OCI-LY7 (cell line): Measurements from ENCODE around the gene PPP2R5C.

Experiments used
- EZH2phosphoT487 ChIP-seq: fragments of 200-600 bp; sonication (generic); IDR thresholded peaks from 2 replicates; pipeline ENCODE4 v1.6.1; 2018; ENCODE audit warnings: low read depth, borderline replicate concordance, mild to moderate bottlenecking, mixed run types, antibody characterized with exemption, low read length, moderate library complexity, mixed read lengths
- TF ChIP-seq, protein P1 (sequence below): fragments of 200-600 bp; sonication (generic); conservative IDR thresholded peaks from 2 replicates; pipeline ENCODE4 v1.5.1; 2014; ENCODE audit warnings: mild to moderate bottlenecking, antibody characterized with exemption, low read length, moderate library complexity, mixed read lengths

DNA sequence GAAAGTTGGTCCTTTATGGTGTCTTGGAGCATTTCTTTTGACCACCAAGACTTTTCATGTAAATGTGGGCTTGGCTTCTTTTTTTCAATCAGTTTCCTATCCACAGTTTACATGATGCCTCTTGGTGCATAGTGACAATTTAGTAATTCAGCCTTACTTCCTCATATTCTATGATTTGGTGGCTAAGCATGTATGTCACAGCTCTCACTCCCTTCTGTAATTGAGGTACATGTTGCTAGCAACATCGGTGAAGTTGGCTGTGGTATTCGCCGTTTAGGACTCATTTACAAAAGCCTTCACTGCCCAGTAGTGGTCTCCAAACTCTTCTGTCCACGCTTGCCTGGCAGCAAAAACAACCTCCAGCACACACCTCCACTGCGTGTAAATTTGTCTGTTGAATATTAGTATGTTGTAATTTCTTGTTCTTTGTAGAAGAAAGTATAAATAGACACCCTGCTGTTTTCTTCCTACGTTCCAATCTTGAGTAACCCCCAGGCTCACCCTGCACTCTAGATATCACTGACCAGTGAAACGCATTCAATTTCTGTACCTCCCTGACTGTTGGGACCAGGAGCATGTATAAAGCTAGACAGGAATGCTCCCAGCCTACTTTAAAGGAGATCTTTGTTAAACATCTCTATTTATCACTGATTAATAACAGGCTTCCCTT is 90.4 kb downstream of the PPP2R5C start:
- TF ChIP-seq, protein P1, sequence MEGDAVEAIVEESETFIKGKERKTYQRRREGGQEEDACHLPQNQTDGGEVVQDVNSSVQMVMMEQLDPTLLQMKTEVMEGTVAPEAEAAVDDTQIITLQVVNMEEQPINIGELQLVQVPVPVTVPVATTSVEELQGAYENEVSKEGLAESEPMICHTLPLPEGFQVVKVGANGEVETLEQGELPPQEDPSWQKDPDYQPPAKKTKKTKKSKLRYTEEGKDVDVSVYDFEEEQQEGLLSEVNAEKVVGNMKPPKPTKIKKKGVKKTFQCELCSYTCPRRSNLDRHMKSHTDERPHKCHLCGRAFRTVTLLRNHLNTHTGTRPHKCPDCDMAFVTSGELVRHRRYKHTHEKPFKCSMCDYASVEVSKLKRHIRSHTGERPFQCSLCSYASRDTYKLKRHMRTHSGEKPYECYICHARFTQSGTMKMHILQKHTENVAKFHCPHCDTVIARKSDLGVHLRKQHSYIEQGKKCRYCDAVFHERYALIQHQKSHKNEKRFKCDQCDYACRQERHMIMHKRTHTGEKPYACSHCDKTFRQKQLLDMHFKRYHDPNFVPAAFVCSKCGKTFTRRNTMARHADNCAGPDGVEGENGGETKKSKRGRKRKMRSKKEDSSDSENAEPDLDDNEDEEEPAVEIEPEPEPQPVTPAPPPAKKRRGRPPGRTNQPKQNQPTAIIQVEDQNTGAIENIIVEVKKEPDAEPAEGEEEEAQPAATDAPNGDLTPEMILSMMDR, result no peak
- no peak for TF ChIP-seq EZH2phosphoT487
